ENCODE measurements around the gene NEK3. TPM values are rescaled to one million over a fixed set of nuclear protein-coding genes. Genes with fewer than 3 reads are reported as not detected.
"Not testable (repeated sequence)": the region's sequence is repeated elsewhere in the genome, so short reads cannot be mapped to it uniquely, and the experiment has no call there.

The NEK3 gene
- total RNA-seq, 1 experiment from 2014 or later: 1.6 TPM

DNA sequence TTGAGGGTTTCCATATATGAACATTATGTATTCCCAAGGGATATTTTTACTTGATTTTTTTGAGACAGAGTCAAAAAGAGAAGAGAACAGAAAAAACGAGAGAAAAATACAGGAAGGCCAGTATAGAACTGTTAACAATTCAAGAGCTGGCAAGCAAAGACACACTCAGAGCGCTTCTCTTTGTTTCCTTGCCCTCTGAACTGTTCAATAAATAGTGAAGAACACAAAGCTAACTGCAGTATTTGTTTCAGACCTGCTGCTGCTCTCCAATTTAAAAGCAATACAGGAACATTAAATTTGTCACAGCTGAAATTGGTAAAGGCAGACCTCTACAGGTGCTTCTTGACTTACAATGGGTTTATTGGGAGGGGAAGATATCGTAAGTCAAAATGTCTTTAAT, 14.0 kb upstream of the NEK3 start:
- no peaks in the 10 kb centered on the region for H3K79me2 ChIP-seq (ENCODE audit: low read depth)
- ChIA-PET POLR2A (ENCODE audit: unreplicated experiment) (interaction anchor here (0.5 to 0.6 kb wide), 2 partner anchors 267 to 983 kb away, joined by 5 to 7 read pairs; no protein-coding TSS in a partner anchor), CTCF (no interaction called here)
- BruUV-seq (replicated peaks): no TSS peak
- no peak for DNase-seq
- H3F3A ChIP-seq (ENCODE audit: insufficient read depth, low read depth): no peaks in the 10 kb centered on the region
- H3K36me3 ChIP-seq (ENCODE audit: low read depth): 0 out of 2 replicates have a peak, but pooled peaks cover 6% of the 10 kb centered on the region
- H3K9me3 ChIP-seq (ENCODE audit: insufficient read depth, low read depth): no peaks in the 10 kb centered on the region
- TF ChIP-seq, protein P1, sequence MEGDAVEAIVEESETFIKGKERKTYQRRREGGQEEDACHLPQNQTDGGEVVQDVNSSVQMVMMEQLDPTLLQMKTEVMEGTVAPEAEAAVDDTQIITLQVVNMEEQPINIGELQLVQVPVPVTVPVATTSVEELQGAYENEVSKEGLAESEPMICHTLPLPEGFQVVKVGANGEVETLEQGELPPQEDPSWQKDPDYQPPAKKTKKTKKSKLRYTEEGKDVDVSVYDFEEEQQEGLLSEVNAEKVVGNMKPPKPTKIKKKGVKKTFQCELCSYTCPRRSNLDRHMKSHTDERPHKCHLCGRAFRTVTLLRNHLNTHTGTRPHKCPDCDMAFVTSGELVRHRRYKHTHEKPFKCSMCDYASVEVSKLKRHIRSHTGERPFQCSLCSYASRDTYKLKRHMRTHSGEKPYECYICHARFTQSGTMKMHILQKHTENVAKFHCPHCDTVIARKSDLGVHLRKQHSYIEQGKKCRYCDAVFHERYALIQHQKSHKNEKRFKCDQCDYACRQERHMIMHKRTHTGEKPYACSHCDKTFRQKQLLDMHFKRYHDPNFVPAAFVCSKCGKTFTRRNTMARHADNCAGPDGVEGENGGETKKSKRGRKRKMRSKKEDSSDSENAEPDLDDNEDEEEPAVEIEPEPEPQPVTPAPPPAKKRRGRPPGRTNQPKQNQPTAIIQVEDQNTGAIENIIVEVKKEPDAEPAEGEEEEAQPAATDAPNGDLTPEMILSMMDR (conservative IDR thresholded peaks at IDR 0.05): no peak
- TF ChIP-seq EZH2 (IDR thresholded peaks at IDR 0.05; ENCODE audit: low read depth): no peak
- H3K9me2 ChIP-seq (ENCODE audit: insufficient read depth): no peaks in the 10 kb centered on the region
- H4K20me1 ChIP-seq (ENCODE audit: insufficient read depth): no peaks in the 10 kb centered on the region
- H3K4me1 ChIP-seq (replicated peaks; ENCODE audit: insufficient read depth): no peaks in the 10 kb centered on the region
- H3K27ac ChIP-seq: no peak overlapping the region
- intact Hi-C loops (cut with micrococcal nuclease; ENCODE audit: unreplicated experiment): no loop called here
- no peaks in the 10 kb centered on the region for H3K27me3 ChIP-seq (ENCODE audit: insufficient read depth, low read depth)
- no peak overlapping the region for H3K4me3 ChIP-seq
- H3K4me2 ChIP-seq: no peak overlapping the region
- no peak overlapping the region for H2AFZ ChIP-seq

DNA sequence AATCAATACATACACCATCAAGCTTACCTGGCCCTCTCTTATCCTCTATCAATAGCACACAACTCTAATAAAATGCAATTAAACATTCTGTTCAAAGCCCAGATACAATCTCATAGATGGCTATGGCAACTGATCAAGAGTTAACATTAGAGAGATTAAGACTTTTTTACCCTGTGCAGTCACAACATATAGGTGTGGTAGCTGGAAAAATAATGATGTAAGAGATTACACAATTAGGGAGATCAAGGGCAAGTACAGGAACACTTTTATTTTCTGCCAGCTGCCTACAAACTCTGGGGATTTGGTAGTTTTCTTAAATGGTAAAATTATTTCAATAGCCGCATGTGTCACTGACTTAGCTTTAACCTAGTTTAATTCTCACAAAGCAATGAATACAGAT, 12.3 kb upstream of the NEK3 start:
- CTCF ChIA-PET: interaction anchor here (0.6 kb wide), 1 partner anchor 907 kb away, joined by 4 read pairs; no protein-coding TSS in a partner anchor

DNA sequence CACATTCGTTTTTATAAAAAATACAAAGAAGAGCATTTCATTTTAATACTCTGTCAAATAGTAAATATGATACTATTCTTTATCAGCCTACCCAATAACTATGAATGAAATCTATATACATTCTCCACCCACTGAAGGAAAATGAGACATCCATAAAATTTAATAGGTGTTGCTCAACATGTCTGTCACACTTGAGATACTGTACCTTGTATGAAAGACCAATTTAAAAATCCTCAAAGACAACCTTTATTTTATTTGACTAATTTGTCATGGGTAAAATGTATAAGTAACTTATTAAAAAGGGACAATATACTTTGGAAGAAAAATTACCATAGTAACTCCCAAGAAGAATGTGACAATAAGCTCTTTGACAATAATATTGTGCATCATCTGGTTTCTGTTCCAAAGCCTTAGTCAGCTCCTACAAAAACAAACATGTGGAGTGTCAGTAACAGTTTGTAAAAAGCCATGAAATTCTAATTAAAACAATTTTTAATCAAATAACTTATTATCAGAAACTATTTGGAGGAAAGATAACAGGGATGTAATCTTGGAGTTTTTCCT, 11.5 kb upstream of the NEK3 start:
- H3K27me3 ChIP-seq (ENCODE audit: insufficient read depth, low read depth); H3K4me1 ChIP-seq (replicated peaks; ENCODE audit: insufficient read depth); H3K27ac ChIP-seq; H3K36me3 ChIP-seq (ENCODE audit: low read depth); H3K79me2 ChIP-seq (ENCODE audit: low read depth); H4K20me1 ChIP-seq (ENCODE audit: insufficient read depth); H3K4me3 ChIP-seq; H3K4me2 ChIP-seq; POLR2A ChIA-PET (ENCODE audit: unreplicated experiment); intact Hi-C loops (cut with micrococcal nuclease; ENCODE audit: unreplicated experiment); BruUV-seq (replicated peaks); DNase-seq; H3K9me2 ChIP-seq (ENCODE audit: insufficient read depth); H3F3A ChIP-seq (ENCODE audit: insufficient read depth, low read depth); CTCF ChIA-PET; H3K9me3 ChIP-seq (ENCODE audit: insufficient read depth, low read depth); H2AFZ ChIP-seq: not testable (repeated sequence)

More for the DNA sequence above, 12.3 kb upstream of the NEK3 start:
- intact Hi-C loops (cut with micrococcal nuclease; ENCODE audit: unreplicated experiment); H3F3A ChIP-seq (ENCODE audit: insufficient read depth, low read depth); H3K4me3 ChIP-seq; BruUV-seq (replicated peaks); H3K27me3 ChIP-seq (ENCODE audit: insufficient read depth, low read depth); H4K20me1 ChIP-seq (ENCODE audit: insufficient read depth); H3K4me2 ChIP-seq; H3K4me1 ChIP-seq (replicated peaks; ENCODE audit: insufficient read depth); DNase-seq; H3K79me2 ChIP-seq (ENCODE audit: low read depth); H3K36me3 ChIP-seq (ENCODE audit: low read depth); H2AFZ ChIP-seq; H3K9me3 ChIP-seq (ENCODE audit: insufficient read depth, low read depth); H3K27ac ChIP-seq; H3K9me2 ChIP-seq (ENCODE audit: insufficient read depth): not testable (repeated sequence)
- POLR2A ChIA-PET (ENCODE audit: unreplicated experiment): interaction anchor here (0.6 kb wide), 1 partner anchor 16 kb away, joined by 3 read pairs; no protein-coding TSS in a partner anchor

DNA sequence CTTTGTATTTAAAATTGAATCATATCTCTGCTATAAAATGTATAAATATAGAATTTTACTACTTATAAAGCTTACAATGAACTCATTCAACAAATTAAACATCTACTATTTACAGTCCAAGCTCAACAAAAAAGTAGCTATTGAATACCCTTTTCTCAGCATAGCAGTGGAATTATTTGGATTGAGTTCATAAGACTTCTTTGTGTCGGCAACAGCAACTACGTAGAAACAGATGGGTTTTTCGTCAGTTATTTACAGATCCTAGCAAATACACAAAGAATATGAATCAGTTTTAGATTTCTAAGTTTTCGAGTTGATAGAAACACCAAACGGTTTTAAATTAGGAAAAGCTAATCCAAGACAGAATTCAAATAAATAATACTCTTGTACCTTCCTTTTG, 10.4 kb upstream of the NEK3 start:
- BruUV-seq (replicated peaks): no TSS peak

More for the DNA sequence above, 10.4 kb upstream of the NEK3 start:
- no peak overlapping the region for H3K27ac ChIP-seq
- TF ChIP-seq, protein P1 (conservative IDR thresholded peaks at IDR 0.05): no peak
- no peak for TF ChIP-seq EZH2 (IDR thresholded peaks at IDR 0.05; ENCODE audit: low read depth)
- DNase-seq: no peak
- H3K4me2 ChIP-seq: no peak overlapping the region
- no peaks in the 10 kb centered on the region for H3K9me3 ChIP-seq (ENCODE audit: insufficient read depth, low read depth)
- H3K79me2 ChIP-seq (ENCODE audit: low read depth): no peaks in the 10 kb centered on the region
- no peaks in the 10 kb centered on the region for H3K27me3 ChIP-seq (ENCODE audit: insufficient read depth, low read depth)
- CTCF ChIA-PET: no interaction called here
- H4K20me1 ChIP-seq (ENCODE audit: insufficient read depth): no peaks in the 10 kb centered on the region
- H3K9me2 ChIP-seq (ENCODE audit: insufficient read depth): no peaks in the 10 kb centered on the region
- POLR2A ChIA-PET (ENCODE audit: unreplicated experiment): interaction anchor here (0.5 kb wide), 1 partner anchor 495 kb away, joined by 7 read pairs; no protein-coding TSS in a partner anchor
- H3K36me3 ChIP-seq (ENCODE audit: low read depth): 0 out of 2 replicates have a peak, but pooled peaks cover 6% of the 10 kb centered on the region
- no peak overlapping the region for H3K4me3 ChIP-seq
- H3F3A ChIP-seq (ENCODE audit: insufficient read depth, low read depth): no peaks in the 10 kb centered on the region
- no peaks in the 10 kb centered on the region for H3K4me1 ChIP-seq (replicated peaks; ENCODE audit: insufficient read depth)
- intact Hi-C loops (cut with micrococcal nuclease; ENCODE audit: unreplicated experiment): no loop called here
- no peak overlapping the region for H2AFZ ChIP-seq
